Stimulated activated CD4-positive, alpha-beta T cell treated with anti-CD3 and anti-CD28 coated beads, Interleukin-1b, Interleukin-23, amount 100 ng/mL, for 1 hour (primary cell): ENCODE results near the gene NNAT.
"Not testable (repeated sequence)": the region's sequence is repeated elsewhere in the genome, so short reads cannot be mapped to it uniquely, and the experiment has no call there.

Source experiments
- DNase-seq, 2 donors: peaks; one replicate each; pipeline ENCODE4 v3.0.0-alpha.2; 2020; ENCODE audit warnings: low read depth in 2 of 2

NNAT gene

DNA sequence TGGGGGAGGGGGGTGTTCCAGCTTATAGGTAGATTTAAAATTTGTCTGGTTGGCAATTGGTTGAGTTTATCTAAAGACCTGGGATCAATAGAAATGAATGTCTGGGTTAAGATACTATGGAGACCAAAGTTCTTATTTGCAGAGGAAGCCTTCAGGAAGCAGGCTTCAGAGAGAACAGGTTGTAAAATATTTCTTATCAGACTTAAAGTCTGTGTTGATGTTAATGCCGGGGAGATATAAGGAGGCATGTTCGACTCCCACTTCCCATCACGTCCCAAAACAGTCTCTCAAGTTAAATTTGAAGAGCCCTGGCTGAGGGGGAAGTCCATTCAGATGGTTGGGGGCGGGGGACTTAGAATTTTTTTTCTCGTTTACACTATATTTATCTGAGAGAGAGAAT, 19.0 kb downstream of the NNAT start:
- no peak for DNase-seq

GRCh38 chr20:37540838-37541237, 19.8 kb downstream of the NNAT start:
- DNase-seq = not testable (repeated sequence)

DNA sequence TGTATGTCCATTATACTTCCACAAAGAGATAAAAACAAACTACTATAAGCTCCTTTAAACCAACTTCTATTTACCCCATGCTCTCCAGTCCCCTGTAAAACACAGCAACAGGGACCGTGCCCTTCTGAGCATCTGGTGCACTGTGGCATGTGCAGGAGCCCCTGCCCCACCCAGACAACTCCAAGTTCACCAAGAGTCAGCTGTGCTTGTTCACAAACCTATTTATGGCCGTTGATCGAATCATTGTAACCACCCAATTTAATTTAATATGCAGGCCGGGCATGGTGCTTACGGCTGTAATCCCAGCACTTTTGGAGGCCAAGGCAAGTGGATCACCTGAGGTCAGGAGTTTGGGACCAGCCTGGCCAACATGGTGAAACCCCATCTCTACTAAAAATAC, 20.3 kb downstream of the NNAT start:
- no peak for DNase-seq

DNA sequence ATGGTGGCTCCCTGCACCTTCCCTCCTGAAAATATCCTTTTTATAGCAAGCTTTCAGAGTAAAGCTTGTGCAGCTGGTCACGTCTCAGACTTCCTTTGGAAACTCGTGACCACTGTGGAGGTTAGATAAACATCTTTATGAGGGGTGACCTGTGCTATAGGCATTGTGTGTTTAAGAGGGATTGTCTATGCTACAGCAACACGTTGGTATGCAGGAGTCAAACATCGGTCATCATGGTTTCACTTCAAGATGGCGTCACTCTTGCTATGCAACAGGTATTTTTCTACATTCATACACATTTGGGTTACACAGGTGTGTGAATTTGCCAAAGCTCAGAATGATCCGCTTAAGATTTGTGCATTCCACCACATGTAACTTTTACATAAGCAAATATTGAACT, 21.2 kb downstream of the NNAT start:
- DNase-seq = no peak

DNA sequence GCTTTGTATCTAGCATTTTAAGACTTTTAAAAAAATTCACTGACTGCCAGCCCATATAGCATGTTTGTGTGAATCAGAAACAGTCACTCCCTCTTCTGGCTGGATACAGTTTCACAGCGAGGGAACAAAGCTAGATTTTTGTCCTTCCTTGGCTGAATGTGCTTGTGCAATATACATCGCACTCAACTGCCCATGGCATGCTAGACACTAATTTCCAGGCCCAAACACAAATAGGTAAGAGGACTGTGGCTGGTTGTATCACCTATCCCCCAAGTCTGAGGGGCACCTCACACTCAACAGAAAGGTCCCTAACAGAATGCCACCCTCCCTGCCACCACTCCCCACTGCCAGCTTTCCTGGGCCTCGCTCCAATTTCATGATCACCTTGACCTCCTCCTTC, 22.8 kb downstream of the NNAT start:
- DNase-seq = no peak

GRCh38 chr20:37544386-37544785, 23.3 kb downstream of the NNAT start:
- no peak for DNase-seq

DNA sequence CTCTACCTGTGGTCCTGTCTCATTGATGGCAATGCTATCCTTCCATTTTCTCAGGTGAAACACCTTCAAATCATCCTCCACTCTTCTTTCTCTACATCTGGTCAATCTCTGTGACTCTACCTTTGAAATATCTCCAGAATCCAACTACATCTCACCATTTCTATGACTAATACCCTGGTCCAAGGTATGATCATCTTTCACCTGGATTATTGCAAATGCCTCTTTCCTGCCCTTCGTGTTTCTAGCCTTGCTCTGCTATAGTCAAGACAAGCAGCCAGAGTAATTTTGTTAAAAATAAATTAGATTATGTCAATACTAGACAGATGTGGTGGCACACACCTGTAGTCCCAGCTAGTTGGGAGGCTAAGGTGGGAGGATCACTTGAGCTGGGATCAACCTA, 24.5 kb downstream of the NNAT start:
- no peak for DNase-seq

- no peak for DNase-seq
Measured at GRCh38 chr20:37547912-37548311, 26.9 kb downstream of the NNAT start.

DNA sequence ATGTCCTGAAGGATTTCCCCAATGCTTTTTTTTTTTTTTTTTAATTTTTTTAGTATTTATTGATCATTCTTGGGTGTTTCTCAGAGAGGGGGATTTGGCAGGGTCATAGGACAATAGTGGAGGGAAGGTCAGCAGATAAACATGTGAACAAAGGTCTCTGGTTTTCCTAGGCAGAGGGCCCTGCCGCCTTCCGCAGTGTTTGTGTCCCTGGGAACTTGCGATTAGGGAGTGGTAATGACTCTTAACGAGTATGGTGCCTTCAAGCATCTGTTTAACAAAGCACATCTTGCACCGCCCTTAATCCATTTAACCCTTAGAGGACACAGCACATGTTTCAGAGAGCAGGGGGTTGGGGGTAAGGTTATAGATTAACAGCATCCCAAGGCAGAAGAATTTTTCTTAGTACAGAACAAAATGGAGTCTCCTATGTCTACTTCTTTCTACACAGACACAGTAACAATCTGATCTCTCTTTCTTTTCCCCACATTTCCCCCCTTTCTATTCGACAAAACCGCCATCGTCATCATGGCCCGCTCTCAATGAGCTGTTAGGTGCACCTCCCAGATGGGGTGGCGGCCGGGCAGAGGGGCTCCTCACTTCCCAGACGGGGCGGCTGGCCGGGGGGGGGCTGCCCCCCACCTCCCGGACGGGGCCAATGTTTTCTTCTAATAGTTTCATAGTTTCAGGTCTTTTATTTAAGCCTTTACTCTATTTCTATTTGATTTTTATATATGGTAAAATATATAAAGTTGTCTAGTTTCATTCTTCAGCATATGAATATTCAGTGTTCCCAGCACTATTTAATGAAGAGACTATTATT, 29.3 kb downstream of the NNAT start:
- not testable (repeated sequence) for DNase-seq

DNA sequence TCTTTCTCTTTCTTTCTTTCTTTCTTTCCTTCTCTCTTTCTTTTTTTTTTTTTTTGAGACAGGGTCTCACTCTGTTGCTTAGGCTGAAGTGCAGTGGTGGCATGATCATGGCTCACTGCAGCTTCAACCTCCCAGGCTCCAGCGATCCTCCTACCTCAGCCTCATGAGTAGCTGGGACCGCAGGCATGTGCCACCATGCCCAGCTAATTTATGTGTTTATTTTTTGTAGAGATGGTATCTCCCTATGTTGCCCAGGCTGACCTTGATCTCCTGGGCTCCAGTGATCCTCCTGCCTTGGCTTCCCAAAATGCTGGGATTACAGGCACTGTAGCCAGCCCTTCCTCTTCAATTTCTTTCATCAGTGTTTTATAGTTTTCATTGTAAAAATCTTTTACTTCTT, 30.6 kb downstream of the NNAT start:
- DNase-seq = not testable (repeated sequence)

GRCh38 chr20:37552415-37552814, 31.4 kb downstream of the NNAT start:
- DNase-seq = no peak

DNA sequence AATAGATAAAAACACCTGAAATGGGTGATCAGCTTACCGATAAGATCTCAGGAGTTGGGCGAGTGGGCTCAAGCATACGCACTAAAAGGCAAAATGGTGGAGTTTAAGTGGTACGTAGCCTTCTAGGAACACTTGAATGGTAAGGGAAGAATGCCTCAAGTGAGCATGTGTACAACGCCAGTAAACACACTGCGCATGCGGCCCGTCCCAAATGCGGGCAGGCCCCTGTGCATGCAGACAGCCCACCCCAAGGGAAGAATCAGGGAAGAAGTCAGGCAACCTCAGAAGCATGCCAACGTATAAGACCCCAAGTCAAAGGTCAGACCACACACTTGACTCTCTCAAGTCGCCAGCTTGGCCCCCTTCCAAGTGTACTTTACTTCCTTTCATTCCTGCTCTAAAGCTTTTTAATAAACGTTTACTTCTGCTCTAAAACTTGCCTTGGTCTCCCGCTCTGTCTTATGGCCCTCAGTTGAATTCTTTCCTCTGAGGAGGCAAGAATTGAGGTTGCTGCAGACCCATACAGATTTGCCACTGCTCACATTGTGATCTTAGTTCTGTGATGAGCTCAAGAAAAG, 33.8 kb downstream of the NNAT start:
- DNase-seq = not testable (repeated sequence)

GRCh38 chr20:37556538-37556937, 35.5 kb downstream of the NNAT start:
- no peak for DNase-seq

DNA sequence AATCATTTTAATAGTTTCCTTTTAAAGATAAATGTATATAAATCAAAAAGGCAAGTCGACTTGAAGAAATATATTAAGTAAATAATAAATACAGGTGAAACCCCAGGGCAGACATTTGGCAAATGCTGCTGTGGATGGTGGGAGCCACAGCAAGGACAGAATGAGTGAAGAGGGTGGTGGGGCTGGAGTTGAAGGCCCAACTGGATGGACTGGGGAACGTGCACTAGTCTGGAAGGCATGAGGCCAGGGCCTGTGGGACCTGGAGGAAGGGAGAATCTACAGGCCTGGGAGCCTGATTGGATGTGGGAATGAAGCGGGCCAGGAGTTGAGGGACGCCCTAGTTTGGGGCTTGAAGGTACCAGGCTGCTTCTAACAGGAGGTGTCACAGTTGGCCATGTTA, 37.3 kb downstream of the NNAT start:
- DNase-seq = no peak

DNA sequence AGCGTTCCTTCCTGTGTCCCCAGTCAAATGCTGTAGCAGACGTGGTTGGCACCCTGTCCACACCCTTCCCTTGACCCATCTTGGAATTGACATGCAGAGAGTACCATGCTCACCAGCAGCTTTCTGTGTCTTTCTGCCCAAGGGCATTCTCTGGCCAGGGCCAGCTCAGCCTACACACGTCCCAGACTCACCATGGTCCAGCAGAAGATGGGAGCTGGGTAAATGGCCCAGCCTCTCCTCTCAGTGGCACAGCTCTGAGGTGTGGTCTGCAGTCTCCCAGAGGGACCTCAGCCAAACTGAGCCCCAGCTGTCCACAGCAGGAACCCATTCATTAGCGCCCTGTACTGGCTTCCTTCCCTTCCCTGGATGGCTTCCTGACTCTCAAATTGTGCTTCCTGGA, 37.7 kb downstream of the NNAT start:
- DNase-seq = no peak

- no peak for DNase-seq
Measured at GRCh38 chr20:37559312-37560027, 38.4 kb downstream of the NNAT start.

DNA sequence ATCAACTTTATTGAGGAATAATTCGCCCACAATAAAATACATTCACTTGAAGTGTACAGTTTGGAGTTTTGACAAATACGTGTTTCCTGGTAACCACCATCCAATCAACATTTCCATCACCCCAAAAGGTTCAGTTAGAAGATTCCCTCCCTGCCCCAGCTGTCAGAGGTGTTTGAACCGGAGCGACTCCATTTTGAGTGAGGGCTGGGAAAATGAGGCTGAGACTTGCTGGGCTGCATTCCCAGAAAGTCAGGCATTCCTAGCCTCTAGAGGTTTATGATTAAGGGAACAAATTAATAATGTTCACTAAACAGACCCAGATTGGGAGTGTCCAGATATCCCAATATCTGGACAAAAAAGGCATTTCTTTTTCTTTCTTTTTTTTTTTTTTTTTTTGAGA, 39.6 kb downstream of the NNAT start:
- no peak for DNase-seq

- DNase-seq = no peak
Measured at GRCh38 chr20:37562695-37563480, 41.8 kb downstream of the NNAT start.

DNA sequence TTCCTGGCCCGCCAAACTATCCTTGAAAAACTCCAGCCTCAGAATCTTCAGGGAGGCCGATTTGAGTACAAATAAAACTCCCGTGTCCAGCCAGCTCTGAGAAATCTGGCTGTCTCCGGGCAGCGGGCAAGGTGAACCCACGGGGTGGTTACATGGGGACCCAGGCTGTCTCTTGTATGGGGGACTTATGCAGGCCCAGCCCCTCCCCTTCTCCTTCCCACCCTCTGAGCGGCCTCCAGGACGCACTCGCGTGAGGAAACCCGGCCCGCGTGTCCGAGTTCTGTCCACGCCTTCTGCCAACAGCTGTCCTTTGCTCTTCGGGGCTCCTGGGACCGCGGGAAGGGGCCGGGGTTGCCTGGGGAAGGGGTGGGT, 43.0 kb downstream of the NNAT start:
- no peak for DNase-seq

DNA sequence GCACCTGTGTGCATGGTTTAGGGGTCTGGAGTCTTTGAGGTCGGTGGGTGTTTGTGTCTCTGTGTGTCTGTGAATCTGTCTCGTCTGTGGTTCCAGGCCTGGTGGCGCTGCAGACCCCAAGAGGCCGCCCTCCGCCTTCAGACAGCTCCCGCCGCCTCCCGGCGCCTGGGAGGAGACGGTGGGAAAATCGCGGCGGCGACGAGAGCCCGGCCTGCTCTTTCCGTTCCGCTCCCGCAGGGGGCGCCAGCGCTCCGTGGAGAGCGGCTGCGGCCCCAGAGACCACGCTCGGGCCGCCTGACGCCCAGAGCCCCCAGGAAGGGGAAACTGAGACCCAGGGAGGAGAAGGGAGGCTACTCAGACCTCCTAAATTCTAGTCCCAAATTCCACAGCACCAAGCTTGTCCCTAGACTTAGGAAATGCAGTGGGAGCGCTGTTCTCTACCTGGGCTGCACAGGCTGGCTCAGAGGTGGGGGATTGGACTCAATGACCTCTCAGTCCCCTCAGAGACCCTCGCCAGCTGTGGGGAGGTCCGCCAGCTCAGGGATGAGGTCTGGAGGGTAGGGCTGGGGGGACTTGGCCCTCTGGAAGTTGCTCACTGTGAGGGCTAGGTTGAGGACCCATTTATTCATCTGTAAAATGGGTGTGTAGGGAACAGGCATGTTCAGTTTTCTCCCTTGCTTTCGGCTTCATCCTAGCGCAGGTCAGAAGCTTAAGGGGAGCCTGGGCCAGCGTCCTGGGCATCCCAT, 43.5 kb downstream of the NNAT start:
- peak in 1 of 2 donors; percentile 15 for DNase-seq

DNA sequence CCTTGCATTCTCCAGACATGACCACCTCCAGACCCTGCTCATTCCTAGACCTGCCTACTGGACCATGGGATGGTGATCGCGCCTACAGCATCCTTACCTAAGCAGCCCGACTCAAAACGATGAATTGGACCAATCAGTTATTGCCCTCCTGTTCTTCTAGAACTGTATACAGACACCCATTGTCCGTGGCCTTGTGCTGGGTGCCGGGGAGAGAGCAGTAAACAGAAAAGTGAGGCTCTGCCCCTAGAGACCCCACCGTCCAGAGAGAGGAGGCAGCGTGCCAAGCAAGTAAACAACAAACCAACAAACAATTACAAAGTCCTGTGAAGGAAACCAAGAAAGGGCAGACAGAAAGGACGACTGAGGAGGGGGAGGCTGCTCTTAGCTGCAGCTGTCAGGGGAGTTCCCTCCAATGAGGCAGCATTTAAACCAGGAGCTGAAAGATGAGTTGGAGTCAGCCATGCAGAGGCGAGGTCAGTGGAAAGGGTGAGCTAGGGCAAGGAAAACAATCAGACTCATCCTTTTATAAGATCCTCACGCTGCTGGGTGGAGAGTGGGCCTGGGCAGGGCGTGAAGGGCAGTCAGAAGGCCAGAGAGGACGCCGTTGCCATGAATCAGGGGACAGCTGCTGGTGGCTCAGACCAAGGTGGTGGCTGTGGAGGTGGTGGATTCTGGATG, 44.2 kb downstream of the NNAT start:
- no peak for DNase-seq
